H1 (cell line): ENCODE results near the gene S100A8. TPM values are rescaled to one million over a fixed set of nuclear protein-coding genes. Genes with fewer than 3 reads are reported as not detected.
A peak's percentile ranks its signal among the peaks of the same experiment; 100 is the strongest.

Experiments
- CTCF ChIA-PET: fragments of 300-600 bp; sonication (Branson Sonifier 250); formaldehyde crosslinking; loops from one replicate; lab custom pipeline; 2021; ENCODE audit not compliant: partially characterized antibody; lab: Charles Lee
- POLR2A ChIA-PET: fragments of 300-600 bp; sonication (Branson Sonifier 250); formaldehyde crosslinking; loops from one replicate; lab custom pipeline; 2021; ENCODE audit warnings: inconsistent platforms; ENCODE audit not compliant: partially characterized antibody; lab: Charles Lee
- DNase-seq, 2 experiments: peaks; one replicate each; pipeline versions ENCODE4 v3.0.0 to v3.0.0-alpha.2; 2010 to 2022; ENCODE audit warnings: low spot score in 2 of 2, low read depth in 1 of 2, mixed read lengths in 1 of 2
- FAIRE-seq: peaks from 2 replicates; lab custom pipeline; 2011; peaks lifted over from hg19 to GRCh38; lab: Jason Lieb, UNC
- H2AFZ ChIP-seq: 2 replicates; pipeline ENCODE4 v1.8.1; 2012; ENCODE audit warnings: low read length, inconsistent platforms
- H2AK5ac ChIP-seq: 2 replicates; pipeline ENCODE4 v1.6.1; 2013; ENCODE audit warnings: low read depth, low read length
- H2BK120ac ChIP-seq: replicated peaks from 2 replicates; pipeline ENCODE3; 2013; ENCODE audit warnings: low read depth, low read length, inconsistent platforms
- H2BK12ac ChIP-seq: 2 replicates; pipeline ENCODE4 v1.6.1; 2013; ENCODE audit warnings: low read depth, low read length
- H2BK15ac ChIP-seq: 2 replicates; pipeline ENCODE4 v1.6.1; 2013; ENCODE audit warnings: low read length
- H2BK20ac ChIP-seq: 2 replicates; pipeline ENCODE4 v1.6.1; 2013; ENCODE audit warnings: low read length
- H2BK5ac ChIP-seq: 2 replicates; pipeline ENCODE4 v1.6.1; 2013; ENCODE audit warnings: low read depth, low read length
- H3K14ac ChIP-seq: 2 replicates; pipeline ENCODE4 v1.6.1; 2013; ENCODE audit warnings: inconsistent platforms; ENCODE audit not compliant: insufficient read length
- H3K18ac ChIP-seq: 2 replicates; pipeline ENCODE4 v1.6.1; 2013; ENCODE audit warnings: low read length; ENCODE audit errors: extremely low read depth
- H3K23ac ChIP-seq: 2 replicates; pipeline ENCODE4 v1.6.1; 2013; ENCODE audit warnings: inconsistent platforms; ENCODE audit not compliant: insufficient read length
- H3K23me2 ChIP-seq: 2 replicates; pipeline ENCODE4 v1.6.1; 2013; ENCODE audit warnings: low read depth, low read length
- H3K27ac ChIP-seq: 2 replicates; pipeline ENCODE4 v1.6.1; 2011; ENCODE audit warnings: low read depth, low read length, inconsistent platforms
- H3K27me3 ChIP-seq, 4 experiments: replicated peaks in 1 of 4; 1 replicate in 1 of 4; 2 replicates in 3 of 4; pipeline versions ENCODE4 v1.6.1 to v1.8.1; 2011 to 2013; ENCODE audit warnings: low read length in 3 of 4, mild to moderate bottlenecking in 3 of 4, inconsistent platforms in 2 of 4, mixed read lengths in 2 of 4, moderate library complexity in 1 of 4; ENCODE audit not compliant: control insufficient read depth in 3 of 4, insufficient read depth in 3 of 4; ENCODE audit errors: extremely low read depth in 1 of 4
- H3K36me3 ChIP-seq, 4 experiments: 2 replicates each; pipeline versions ENCODE4 v1.6.1 to v1.8.1; 2011 to 2013; ENCODE audit warnings: mild to moderate bottlenecking in 4 of 4, low read length in 3 of 4, moderate library complexity in 2 of 4, control low read depth in 1 of 4, inconsistent platforms in 1 of 4; ENCODE audit not compliant: insufficient read depth in 4 of 4, control insufficient read depth in 2 of 4
- H3K4ac ChIP-seq: replicated peaks from 2 replicates; pipeline ENCODE3; 2013; ENCODE audit warnings: low read length, low read depth, mixed read lengths, inconsistent platforms; ENCODE audit not compliant: insufficient read length
- H3K4me1 ChIP-seq, 4 experiments: replicated peaks in 1 of 4; 1 replicate in 1 of 4; 2 replicates in 3 of 4; pipeline versions ENCODE4 v1.6.1 to v1.8.1; 2011 to 2013; ENCODE audit warnings: low read length in 3 of 4, inconsistent platforms in 2 of 4, mixed read lengths in 1 of 4; ENCODE audit not compliant: insufficient read depth in 4 of 4, control insufficient read depth in 3 of 4
- H3K4me2 ChIP-seq, 2 experiments: 2 replicates each; pipeline versions ENCODE4 v1.6.1 to v1.8.1; 2011 to 2013; ENCODE audit warnings: low read depth in 2 of 2, low read length in 2 of 2, control low read depth in 1 of 2, inconsistent platforms in 1 of 2, mild to moderate bottlenecking in 1 of 2; ENCODE audit not compliant: insufficient read depth in 1 of 2
- H3K4me3 ChIP-seq, 4 experiments: fragments of 200-600, 300-600 bp in 1 of 4; sonication (generic), shearing (Covaris generic), sonication (Bioruptor Twin) in 1 of 4; 2 replicates each; pipeline versions ENCODE4 v1.5.1 to v1.8.1; 2011 to 2016; ENCODE audit warnings: low read length in 4 of 4, low read depth in 3 of 4, control low read depth in 2 of 4, inconsistent platforms in 2 of 4, mild to moderate bottlenecking in 2 of 4, mixed read lengths in 1 of 4, moderate library complexity in 1 of 4; ENCODE audit not compliant: insufficient read depth in 2 of 4; ENCODE audit errors: extremely low read depth in 1 of 4
- H3K56ac ChIP-seq: replicated peaks from 2 replicates; pipeline ENCODE3; 2013; ENCODE audit warnings: low read depth, mild to moderate bottlenecking, mixed read lengths, low read length, inconsistent platforms; ENCODE audit not compliant: insufficient read length
- H3K79me1 ChIP-seq: 2 replicates; pipeline ENCODE4 v1.6.1; 2013; ENCODE audit warnings: low read depth, low read length, control low read depth
- H3K79me2 ChIP-seq, 2 experiments: 2 replicates each; pipeline versions ENCODE4 v1.6.1 to v1.8.1; 2012 to 2013; ENCODE audit warnings: low read length in 2 of 2, mild to moderate bottlenecking in 2 of 2, inconsistent platforms in 1 of 2; ENCODE audit not compliant: insufficient read depth in 2 of 2, control insufficient read depth in 1 of 2
- H3K9ac ChIP-seq, 4 experiments: replicated peaks in 1 of 4; 1 replicate in 1 of 4; 2 replicates in 3 of 4; pipeline versions ENCODE4 v1.6.1 to v1.8.1; 2011 to 2013; ENCODE audit warnings: low read depth in 3 of 4, low read length in 3 of 4, control low read depth in 2 of 4, mild to moderate bottlenecking in 2 of 4, moderate library complexity in 2 of 4, inconsistent platforms in 1 of 4; ENCODE audit errors: extremely low read depth in 1 of 4
- H3K9me3 ChIP-seq, 2 experiments: 2 replicates each; pipeline versions ENCODE4 v1.6.1 to v1.8.1; 2012 to 2013; ENCODE audit warnings: mild to moderate bottlenecking in 2 of 2, moderate library complexity in 2 of 2, control low read depth in 1 of 2, inconsistent platforms in 1 of 2, low read depth in 1 of 2, low read length in 1 of 2, mixed read lengths in 1 of 2; ENCODE audit not compliant: insufficient read depth in 2 of 2
- H4K20me1 ChIP-seq, 2 experiments: replicated peaks in 1 of 2; 2 replicates each; pipeline versions ENCODE3 to v1.8.1; 2011 to 2013; ENCODE audit warnings: inconsistent platforms in 2 of 2, low read length in 2 of 2, mild to moderate bottlenecking in 1 of 2; ENCODE audit not compliant: insufficient read depth in 2 of 2, control insufficient read depth in 1 of 2
- H4K5ac ChIP-seq: 2 replicates; pipeline ENCODE4 v1.6.1; 2013; ENCODE audit warnings: low read length, low read depth, mixed read lengths, inconsistent platforms; ENCODE audit not compliant: insufficient read length
- H4K8ac ChIP-seq: 2 replicates; pipeline ENCODE4 v1.8.0; 2013; ENCODE audit warnings: mild to moderate bottlenecking, moderate library complexity, low read length, inconsistent platforms; ENCODE audit not compliant: insufficient read depth; ENCODE audit errors: extremely low read depth
- H4K91ac ChIP-seq: replicated peaks from 2 replicates; pipeline ENCODE3; 2013; ENCODE audit warnings: low read length, mixed read lengths, inconsistent platforms; ENCODE audit not compliant: insufficient read length
- E2F6 ChIP-seq: IDR thresholded peaks from 2 replicates; pipeline ENCODE4 v1.6.1; 2012; ENCODE audit warnings: inconsistent platforms
- MAX ChIP-seq: IDR thresholded peaks from 2 replicates; pipeline ENCODE4 v1.6.1; 2012; ENCODE audit warnings: inconsistent platforms
- NRF1 ChIP-seq: IDR thresholded peaks from 2 replicates; pipeline ENCODE4 v1.6.1; 2011; ENCODE audit warnings: mild to moderate bottlenecking, low read depth, low read length, improper control_type of control experiment
- POLR2AphosphoS5 ChIP-seq: IDR thresholded peaks from 2 replicates; pipeline ENCODE4 v1.6.1; 2011; ENCODE audit warnings: low read depth, low read length
- SP4 ChIP-seq: IDR thresholded peaks from 2 replicates; pipeline ENCODE4 v1.6.1; 2012; ENCODE audit warnings: low read length, inconsistent platforms
- SUZ12 ChIP-seq: fragments of 200-600 bp; sonication (generic); IDR thresholded peaks from 2 replicates; pipeline ENCODE4 v1.6.1; 2012; ENCODE audit warnings: mild to moderate bottlenecking, inconsistent platforms, low read length, moderate library complexity, mixed read lengths
- TAF1 ChIP-seq: IDR thresholded peaks from 2 replicates; pipeline ENCODE4 v1.6.1; 2011; ENCODE audit warnings: mild to moderate bottlenecking, low read depth, low read length
- TAF7 ChIP-seq: optimal IDR thresholded peaks from 2 replicates; pipeline ENCODE3; 2011; ENCODE audit warnings: low read depth, mild to moderate bottlenecking, inconsistent platforms, low read length, moderate library complexity, borderline replicate concordance
- WGBS, 2 experiments: shearing (Covaris generic) in 1 of 2; methylation state at CpG; one replicate each; pipeline versions ENCODE4 v1.1.6 to v1.1.7; 2013 to 2015; ENCODE audit warnings: low lambda C conversion rate in 2 of 2, mixed read lengths in 2 of 2, inconsistent platforms in 1 of 2, low coverage in 1 of 2, missing lambda C conversion rate in 1 of 2; ENCODE audit not compliant: insufficient replicate concordance in 2 of 2, insufficient coverage in 1 of 2, insufficient read length in 1 of 2; ENCODE audit errors: extremely low coverage in 1 of 2, missing lambda C conversion rate in 1 of 2; 5-methylcytosine and 5-hydroxymethylcytosine counted together
- polyA plus RNA-seq, 7 experiments: library from polyadenylated mRNA; depleted of rRNA in 3 of 7; stranded (reverse) in 5 of 7; unstranded in 2 of 7; fragments of >200 nt in 5 of 7; fragments of 200-250 nt in 2 of 7; gene quantifications; 1 replicate in 5 of 7; 2 replicates in 1 of 7; 4 replicates in 1 of 7; pipeline versions ENCODE4 v1.2.1 to v1.2.3, GENCODE V29; 2011 to 2013; ENCODE audit warnings: missing spikeins in 2 of 7, mixed read lengths in 2 of 7
- total RNA-seq: library from RNA; stranded (reverse); fragmentation: NEBNext Ultra II Directional; extraction: Animal tissue kit (Norgen Biotek cat#: 25700); gene quantifications from 2 replicates; pipeline ENCODE4 v1.2.1, GENCODE V29; 2021
- TF ChIP-seq, protein P1 (sequence below), 3 experiments: IDR thresholded peaks; 1 replicate in 2 of 3; 2 replicates in 1 of 3; pipeline versions ENCODE4 v1.5.1 to v1.6.1; 2011; ENCODE audit warnings: low read length in 3 of 3, mild to moderate bottlenecking in 3 of 3, inconsistent platforms in 2 of 3, low read depth in 1 of 3, moderate library complexity in 1 of 3; ENCODE audit not compliant: insufficient read depth in 1 of 3; ENCODE audit errors: control extremely low read depth in 1 of 3

Gene S100A8
- total and polyA plus RNA-seq, 2 of the 8 experiments (the other 6 are each of a cell fraction or from before 2014, with no cell fraction given) = not detected

DNA sequence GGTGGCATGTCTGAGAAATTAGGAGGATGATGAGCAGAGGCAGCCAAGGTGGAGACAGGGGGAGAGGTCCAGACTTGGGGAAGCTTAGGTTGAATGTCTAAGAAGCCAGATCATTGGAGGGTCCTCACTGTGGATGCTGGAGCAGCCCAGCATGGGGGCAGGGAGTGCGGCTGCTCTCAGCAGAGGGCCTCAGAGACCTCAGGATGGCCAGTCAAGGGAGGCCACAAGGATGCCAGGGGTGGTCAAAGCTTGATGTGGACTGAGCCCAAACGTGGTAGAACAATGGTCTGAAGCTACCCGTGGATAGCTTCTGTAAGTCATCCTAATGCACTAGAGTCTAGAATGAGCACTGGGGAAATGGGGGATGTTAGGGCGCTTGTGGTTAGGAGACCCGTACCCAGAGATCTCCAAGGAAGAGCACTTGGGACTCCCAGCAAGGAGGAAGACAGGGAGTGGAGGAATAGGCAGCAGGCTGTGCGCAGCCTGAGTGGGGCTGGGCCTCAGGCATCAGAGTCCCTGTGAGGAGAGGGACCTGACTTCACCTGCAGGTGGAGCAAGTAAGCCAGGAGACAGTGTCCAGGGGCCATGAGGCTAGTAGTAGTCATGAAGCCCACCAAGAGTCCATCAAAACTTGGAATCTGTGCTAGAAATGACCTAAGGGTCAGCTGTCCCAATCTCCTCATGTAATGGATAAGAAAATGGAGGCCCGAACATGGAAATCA lies 37.5 kb downstream of the S100A8 start:
- Histone ChIP-seq H4K91ac (no peak overlapping the region), H3K27ac (no peak overlapping the region), H3K23me2 (no peaks in the 10 kb centered on the region), H2BK20ac (no peak overlapping the region), H4K8ac (no peak overlapping the region), H2BK12ac (no peak overlapping the region), H3K79me1 (no peaks in the 10 kb centered on the region), H3K79me2 (no peaks in the 10 kb centered on the region), H3K27me3 (no peaks in the 10 kb centered on the region), H3K14ac (no peak overlapping the region), H3K4ac (no peak overlapping the region), H4K5ac (no peak overlapping the region), H3K23ac (no peak overlapping the region), H3K56ac (no peak overlapping the region), H4K20me1 (no peaks in the 10 kb centered on the region), H2AK5ac (no peak overlapping the region), H3K18ac (no peak overlapping the region), H3K36me3 (no peaks in the 10 kb centered on the region), H2BK120ac (no peak overlapping the region), H2BK15ac (no peak overlapping the region), H3K9ac (no peak overlapping the region), H3K4me3 (no peak overlapping the region), H2AFZ (peak overlapping the region; percentile 42; the same call in 1 of the 2 replicates), H2BK5ac (0 out of 2 replicates have a peak overlapping the region, but pooled peaks have one; percentile 12), H3K4me2 (no peak overlapping the region), H3K9me3 (no peaks in the 10 kb centered on the region), H3K4me1 (no peaks in the 10 kb centered on the region; a peak in 1 of 7 replicates)
- FAIRE-seq (no peak), DNase-seq (peak in 1 of 2 experiments; percentile 60)
- ChIA-PET POLR2A (interaction anchor here (1.0 to 1.3 kb wide), 2 partner anchors 131 to 274 kb away, joined by 3 read pairs; partner anchors contain the start of gene S100A13), CTCF (interaction anchor here (0.6 to 8.5 kb wide), 57 partner anchors 9 to 1319 kb away, joined by 3 to 360 read pairs (median 5); partner anchors contain the start of genes PGLYRP3, S100A1 and S100A14)
- 86% methylated on average over 7 of the region's 7 CpGs; no CpG with 5 or more reads in 1 of the 2 experiments for WGBS, 2 experiments
- no peak for TF ChIP-seq SUZ12
- no peak for TF ChIP-seq SP4
- no peak for TF ChIP-seq NRF1
- TF ChIP-seq, protein P1, sequence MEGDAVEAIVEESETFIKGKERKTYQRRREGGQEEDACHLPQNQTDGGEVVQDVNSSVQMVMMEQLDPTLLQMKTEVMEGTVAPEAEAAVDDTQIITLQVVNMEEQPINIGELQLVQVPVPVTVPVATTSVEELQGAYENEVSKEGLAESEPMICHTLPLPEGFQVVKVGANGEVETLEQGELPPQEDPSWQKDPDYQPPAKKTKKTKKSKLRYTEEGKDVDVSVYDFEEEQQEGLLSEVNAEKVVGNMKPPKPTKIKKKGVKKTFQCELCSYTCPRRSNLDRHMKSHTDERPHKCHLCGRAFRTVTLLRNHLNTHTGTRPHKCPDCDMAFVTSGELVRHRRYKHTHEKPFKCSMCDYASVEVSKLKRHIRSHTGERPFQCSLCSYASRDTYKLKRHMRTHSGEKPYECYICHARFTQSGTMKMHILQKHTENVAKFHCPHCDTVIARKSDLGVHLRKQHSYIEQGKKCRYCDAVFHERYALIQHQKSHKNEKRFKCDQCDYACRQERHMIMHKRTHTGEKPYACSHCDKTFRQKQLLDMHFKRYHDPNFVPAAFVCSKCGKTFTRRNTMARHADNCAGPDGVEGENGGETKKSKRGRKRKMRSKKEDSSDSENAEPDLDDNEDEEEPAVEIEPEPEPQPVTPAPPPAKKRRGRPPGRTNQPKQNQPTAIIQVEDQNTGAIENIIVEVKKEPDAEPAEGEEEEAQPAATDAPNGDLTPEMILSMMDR (IDR thresholded peaks at IDR 0.05; ENCODE audit: control extremely low read depth in 1 of 3, insufficient read depth in 1 of 3, low read depth in 1 of 3, low read length in 3 of 3) = peak; percentile 64 to 78 (median 77)
- TF ChIP-seq POLR2AphosphoS5 = no peak
- TF ChIP-seq MAX = peak; percentile 56; the same call in 1 of the 2 replicates
- no peak for TF ChIP-seq TAF1
- no peak for TF ChIP-seq TAF7
- peak; percentile 23; the same call in 1 of the 2 replicates for TF ChIP-seq E2F6
